ENCODE results near the gene OR2V2.

DNA sequence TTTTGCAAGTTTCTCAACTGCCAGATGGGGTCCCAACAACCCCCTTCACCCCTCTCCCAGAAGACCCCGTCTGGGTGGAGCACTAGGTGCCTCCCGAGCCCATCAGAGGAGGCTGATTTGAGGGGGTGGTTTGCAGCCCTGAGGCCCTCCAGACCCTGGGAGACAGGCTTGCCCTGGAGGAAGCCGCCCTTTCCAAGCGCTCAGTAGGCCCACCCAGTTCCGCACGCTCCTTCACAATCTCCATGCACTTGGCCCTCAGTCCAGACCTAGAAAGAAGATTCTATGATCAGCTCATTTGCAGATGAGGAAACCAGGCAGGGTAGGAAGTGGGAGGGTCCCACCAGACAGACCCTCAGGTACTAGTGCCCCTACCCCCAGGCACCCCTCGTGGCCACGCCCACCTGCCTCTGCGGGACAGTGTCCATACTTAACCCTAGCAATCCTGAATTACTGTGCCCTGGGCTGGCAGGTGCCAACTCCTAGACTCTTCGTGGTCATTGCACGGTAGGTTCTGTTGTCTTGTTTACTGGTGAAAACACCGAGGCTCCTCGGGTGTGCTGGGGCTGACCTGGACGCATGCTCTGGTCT is 38.7 kb upstream of the OR2V2 start:
- TF ChIP-seq, protein P1, sequence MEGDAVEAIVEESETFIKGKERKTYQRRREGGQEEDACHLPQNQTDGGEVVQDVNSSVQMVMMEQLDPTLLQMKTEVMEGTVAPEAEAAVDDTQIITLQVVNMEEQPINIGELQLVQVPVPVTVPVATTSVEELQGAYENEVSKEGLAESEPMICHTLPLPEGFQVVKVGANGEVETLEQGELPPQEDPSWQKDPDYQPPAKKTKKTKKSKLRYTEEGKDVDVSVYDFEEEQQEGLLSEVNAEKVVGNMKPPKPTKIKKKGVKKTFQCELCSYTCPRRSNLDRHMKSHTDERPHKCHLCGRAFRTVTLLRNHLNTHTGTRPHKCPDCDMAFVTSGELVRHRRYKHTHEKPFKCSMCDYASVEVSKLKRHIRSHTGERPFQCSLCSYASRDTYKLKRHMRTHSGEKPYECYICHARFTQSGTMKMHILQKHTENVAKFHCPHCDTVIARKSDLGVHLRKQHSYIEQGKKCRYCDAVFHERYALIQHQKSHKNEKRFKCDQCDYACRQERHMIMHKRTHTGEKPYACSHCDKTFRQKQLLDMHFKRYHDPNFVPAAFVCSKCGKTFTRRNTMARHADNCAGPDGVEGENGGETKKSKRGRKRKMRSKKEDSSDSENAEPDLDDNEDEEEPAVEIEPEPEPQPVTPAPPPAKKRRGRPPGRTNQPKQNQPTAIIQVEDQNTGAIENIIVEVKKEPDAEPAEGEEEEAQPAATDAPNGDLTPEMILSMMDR (IDR thresholded peaks at IDR 0.05), result no peak
- TF ChIP-seq POLR2A (IDR thresholded peaks at IDR 0.05), result no peak
